ENCODE measurements around the gene TMEM238L.

TMEM238L gene

GRCh38 chr17:10775058-10775457 lies 28.8 kb downstream of the TMEM238L start:
- H3K9me3 Mint-ChIP-seq: peaks cover 6 to 9% of the 10 kb centered on the region in 2 donors
- H3K27ac Mint-ChIP-seq: no peak overlapping the region

DNA sequence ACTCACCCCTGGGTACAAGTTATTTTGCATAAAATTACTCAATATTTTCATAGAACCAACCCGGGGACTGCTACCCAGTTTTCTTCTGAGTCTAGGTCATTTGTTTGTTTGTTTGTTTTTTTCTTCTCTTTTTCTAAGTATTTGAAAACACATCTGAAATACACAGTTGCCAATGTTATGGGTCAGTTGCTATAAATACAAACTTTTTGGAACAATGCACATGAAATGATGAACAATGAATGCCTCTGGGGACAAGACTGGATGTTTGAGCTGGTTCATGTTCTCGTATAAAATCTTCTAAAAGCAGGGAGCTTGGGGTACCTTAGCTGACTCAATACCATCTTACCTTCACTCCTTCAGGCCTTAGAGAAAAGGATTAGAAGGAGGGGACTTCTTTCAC lies 30.5 kb downstream of the TMEM238L start:
- peaks cover 8 to 16% of the 10 kb centered on the region in 2 donors for H3K36me3 Mint-ChIP-seq
- no peak overlapping the region for H3K27ac Mint-ChIP-seq
- DNase-seq (no peak), ATAC-seq (replicated peaks) (no peak)
- peaks cover 6 to 9% of the 10 kb centered on the region in 2 donors for H3K9me3 Mint-ChIP-seq
- peaks cover 0 to 10% of the 10 kb centered on the region in 2 donors for H3K4me1 Mint-ChIP-seq
- peaks cover 0 to 7% of the 10 kb centered on the region in 2 donors for H3K27me3 Mint-ChIP-seq
- H3K4me3 Mint-ChIP-seq: no peak overlapping the region

More at GRCh38 chr17:10775058-10775457, 28.8 kb downstream of the TMEM238L start:
- H3K4me3 Mint-ChIP-seq: no peak overlapping the region
- peaks cover 0 to 10% of the 10 kb centered on the region in 2 donors for H3K4me1 Mint-ChIP-seq
- H3K27me3 Mint-ChIP-seq: peaks cover 0 to 7% of the 10 kb centered on the region in 2 donors
- DNase-seq (no peak), ATAC-seq (replicated peaks) (no peak)
- H3K36me3 Mint-ChIP-seq: peaks cover 8 to 16% of the 10 kb centered on the region in 2 donors

DNA sequence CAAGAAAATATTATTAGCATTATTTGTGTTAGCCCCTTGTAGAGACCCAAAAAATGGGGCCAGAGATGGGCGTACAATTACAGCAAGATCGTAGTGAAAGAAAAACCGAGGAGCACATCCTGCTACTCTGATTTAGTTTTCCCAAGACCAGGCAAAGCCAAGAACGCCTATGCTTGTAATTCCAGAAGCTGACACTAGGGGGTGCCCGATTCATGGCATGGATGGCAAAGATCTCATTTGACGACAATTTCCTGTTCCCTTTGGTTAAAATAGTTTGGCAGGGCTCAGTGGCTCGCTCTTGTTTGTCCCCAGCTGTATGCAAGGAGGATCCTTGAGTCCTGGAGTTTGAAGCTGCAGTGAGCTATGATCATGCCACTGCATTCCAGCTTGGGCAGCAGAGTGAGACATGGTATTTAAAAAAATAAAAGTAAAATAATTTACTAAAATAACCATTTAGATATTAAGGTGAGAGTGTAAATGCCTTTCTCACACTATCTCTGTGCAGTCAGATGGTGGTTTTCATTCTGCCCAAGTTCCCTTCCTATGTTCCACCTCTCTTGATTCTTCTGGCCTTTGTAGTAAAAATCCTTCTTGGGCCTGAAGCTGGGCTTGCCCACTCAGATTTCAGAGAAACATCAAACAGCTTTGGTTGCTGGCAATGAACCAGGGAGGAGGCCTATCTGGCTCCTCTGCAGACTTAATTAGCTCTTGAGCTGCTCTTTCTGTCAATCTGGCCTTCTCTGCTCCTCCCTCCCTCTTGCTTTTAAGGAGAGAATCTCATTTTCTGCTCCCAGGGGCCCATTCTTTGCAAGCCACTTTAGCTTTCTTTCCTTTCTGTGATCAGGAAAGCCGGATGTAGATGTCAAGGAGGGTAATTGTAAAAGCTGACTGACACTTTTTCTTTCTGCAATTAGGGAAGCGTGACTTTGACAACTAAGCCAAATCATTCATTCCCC lies 31.2 kb downstream of the TMEM238L start:
- H3K27ac Mint-ChIP-seq: no peak overlapping the region
- ATAC-seq (replicated peaks) (no peak), DNase-seq (no peak)
- H3K4me3 Mint-ChIP-seq: no peak overlapping the region
- H3K27me3 Mint-ChIP-seq: peaks cover 0 to 7% of the 10 kb centered on the region in 2 donors
- peaks cover 8 to 16% of the 10 kb centered on the region in 2 donors for H3K36me3 Mint-ChIP-seq
- peaks cover 0 to 5% of the 10 kb centered on the region in 2 donors for H3K4me1 Mint-ChIP-seq
- peaks cover 6 to 9% of the 10 kb centered on the region in 2 donors for H3K9me3 Mint-ChIP-seq

DNA sequence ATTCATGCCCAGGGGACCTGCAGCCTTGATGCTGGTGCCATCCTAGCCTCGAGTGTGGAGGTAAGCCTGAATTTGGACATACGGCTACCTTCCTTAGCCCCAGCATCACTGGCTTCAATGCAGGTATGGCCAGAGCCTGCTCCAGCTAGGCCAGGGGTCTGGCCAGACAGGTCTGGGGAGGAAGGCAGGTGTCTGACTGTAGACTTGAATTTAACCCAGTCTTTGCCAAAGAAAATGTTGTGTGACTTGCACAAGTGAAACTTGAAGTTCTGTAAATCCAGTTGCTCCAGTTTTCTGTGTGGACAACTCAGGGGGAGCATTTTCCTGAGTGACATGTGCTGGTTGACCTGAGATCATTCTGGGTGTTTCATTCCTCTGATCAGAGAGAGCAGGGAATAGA lies 32.8 kb downstream of the TMEM238L start:
- DNase-seq (no peak), ATAC-seq (replicated peaks) (no peak)
- H3K36me3 Mint-ChIP-seq: peaks cover 10 to 24% of the 10 kb centered on the region in 2 donors
- H3K9me3 Mint-ChIP-seq: peaks cover 6 to 9% of the 10 kb centered on the region in 2 donors
- H3K27ac Mint-ChIP-seq: no peak overlapping the region
- peaks cover 0 to under 1% of the 10 kb centered on the region in 2 donors for H3K4me1 Mint-ChIP-seq
- peaks cover 0 to 7% of the 10 kb centered on the region in 2 donors for H3K27me3 Mint-ChIP-seq
- no peak overlapping the region for H3K4me3 Mint-ChIP-seq

- Mint-ChIP-seq H3K36me3 (peaks cover 6 to 20% of the 10 kb centered on the region in 2 donors), H3K27me3 (peaks cover 0 to 7% of the 10 kb centered on the region in 2 donors), H3K4me3 (no peak overlapping the region), H3K27ac (no peak overlapping the region), H3K9me3 (peaks cover 5 to 6% of the 10 kb centered on the region in 2 donors), H3K4me1 (no peaks in the 10 kb centered on the region)
- DNase-seq (no peak), ATAC-seq (replicated peaks) (no peak)
Observed at GRCh38 chr17:10769840-10770239, 34.1 kb downstream of the TMEM238L start.

- no peak for DNase-seq
- Mint-ChIP-seq H3K4me3 (no peak overlapping the region), H3K27ac (no peak overlapping the region), H3K9me3 (peaks cover 5 to 6% of the 10 kb centered on the region in 2 donors), H3K27me3 (peaks cover 0 to 4% of the 10 kb centered on the region in 2 donors), H3K36me3 (peaks cover 4 to 16% of the 10 kb centered on the region in 2 donors), H3K4me1 (no peaks in the 10 kb centered on the region)
- ATAC-seq (replicated peaks): no peak
Observed at GRCh38 chr17:10768750-10769251, 35.1 kb downstream of the TMEM238L start.

- Mint-ChIP-seq H3K36me3 (peaks cover 4 to 16% of the 10 kb centered on the region in 2 donors), H3K4me3 (no peak overlapping the region), H3K27ac (no peak overlapping the region), H3K27me3 (peaks cover 0 to 4% of the 10 kb centered on the region in 2 donors), H3K4me1 (no peaks in the 10 kb centered on the region), H3K9me3 (peaks cover 5 to 6% of the 10 kb centered on the region in 2 donors)
- DNase-seq (no peak), ATAC-seq (replicated peaks) (no peak)
Observed at GRCh38 chr17:10767232-10767631, 36.7 kb downstream of the TMEM238L start.

- H3K27ac Mint-ChIP-seq: no peak overlapping the region
Observed at GRCh38 chr17:10762037-10762436, 41.9 kb downstream of the TMEM238L start.

DNA sequence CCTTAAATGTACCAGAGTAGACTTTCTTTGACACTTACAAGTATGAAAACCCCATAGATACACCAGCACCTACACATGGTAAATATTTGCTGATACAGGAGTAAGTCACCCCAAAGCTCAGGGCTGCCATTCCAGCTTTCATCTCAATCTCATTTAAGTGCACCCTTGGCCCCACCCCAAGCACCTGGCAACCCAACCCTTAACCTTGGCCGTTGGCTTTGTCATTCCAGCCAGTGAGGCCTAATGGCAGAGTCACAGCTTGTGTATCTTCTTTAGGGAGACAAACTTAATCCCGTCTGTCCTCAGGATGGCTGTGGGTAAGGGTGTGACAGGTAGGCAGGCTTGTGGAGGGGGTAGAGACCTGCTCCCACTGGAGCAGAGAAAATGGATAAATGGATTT lies 42.6 kb downstream of the TMEM238L start:
- Mint-ChIP-seq H3K27me3 (no peaks in the 10 kb centered on the region), H3K27ac (no peak overlapping the region)

More at GRCh38 chr17:10762037-10762436, 41.9 kb downstream of the TMEM238L start:
- H3K4me3 Mint-ChIP-seq: no peak overlapping the region
- H3K9me3 Mint-ChIP-seq: peaks cover 0 to 1% of the 10 kb centered on the region in 2 donors
- ATAC-seq (replicated peaks) (no peak), DNase-seq (no peak)
- peaks cover 0 to 3% of the 10 kb centered on the region in 2 donors for H3K4me1 Mint-ChIP-seq
- H3K36me3 Mint-ChIP-seq: peaks cover 2 to 10% of the 10 kb centered on the region in 2 donors
- H3K27me3 Mint-ChIP-seq: no peaks in the 10 kb centered on the region

DNA sequence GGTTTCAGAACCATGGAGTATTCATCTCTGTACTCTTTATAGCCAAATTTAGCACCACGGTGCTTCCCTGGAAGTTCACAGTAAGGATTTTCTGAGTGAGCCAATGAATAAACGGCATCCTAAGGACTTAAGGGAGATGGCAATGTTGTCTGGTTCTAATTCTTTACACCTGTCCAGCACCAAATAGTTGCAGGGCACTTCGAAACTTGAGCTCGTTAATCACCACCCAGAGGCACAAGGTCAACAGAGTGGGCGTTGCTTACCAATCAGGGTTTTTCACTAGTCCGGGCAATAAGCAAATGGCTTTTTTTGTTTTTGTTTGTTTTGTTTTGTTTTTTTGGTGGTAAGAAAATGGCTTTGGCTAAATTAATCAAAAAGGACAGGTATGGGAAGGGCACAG lies 45.8 kb downstream of the TMEM238L start:
- H3K27ac Mint-ChIP-seq: no peak overlapping the region

More for the DNA sequence above, 42.6 kb downstream of the TMEM238L start:
- peaks cover 0 to 1% of the 10 kb centered on the region in 2 donors for H3K9me3 Mint-ChIP-seq
- no peak for DNase-seq
- H3K36me3 Mint-ChIP-seq: peaks cover 0 to 3% of the 10 kb centered on the region in 2 donors
- no peak for ATAC-seq (replicated peaks)
- peaks cover 0 to 3% of the 10 kb centered on the region in 2 donors for H3K4me1 Mint-ChIP-seq
- no peak overlapping the region for H3K4me3 Mint-ChIP-seq

DNA sequence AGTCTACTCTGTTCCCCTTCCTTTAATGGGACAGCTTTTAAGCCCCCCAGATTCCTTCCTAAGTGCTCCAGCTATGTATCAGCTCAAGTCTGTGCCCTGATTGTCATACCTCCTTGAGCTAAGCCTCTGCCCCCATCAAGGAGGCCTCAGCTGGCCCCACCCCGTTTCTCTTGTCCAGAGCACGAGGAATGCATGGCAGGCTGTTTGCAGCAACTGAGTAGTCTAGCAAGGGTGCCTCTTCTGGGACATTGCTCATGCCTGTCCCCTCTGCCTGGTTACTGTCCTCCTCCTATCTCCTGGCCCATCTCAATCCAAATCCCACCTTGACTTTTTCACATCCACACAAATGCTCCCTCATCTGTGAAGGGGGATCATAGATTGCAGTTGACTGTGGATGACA lies 46.3 kb downstream of the TMEM238L start:
- no peaks in the 10 kb centered on the region for H3K36me3 Mint-ChIP-seq
- H3K9me3 Mint-ChIP-seq: no peaks in the 10 kb centered on the region
- H3K4me1 Mint-ChIP-seq: peaks cover 0 to 3% of the 10 kb centered on the region in 2 donors
- no peaks in the 10 kb centered on the region for H3K27me3 Mint-ChIP-seq
- DNase-seq (no peak), ATAC-seq (replicated peaks) (no peak)
- H3K27ac Mint-ChIP-seq: no peak overlapping the region
- no peak overlapping the region for H3K4me3 Mint-ChIP-seq

More for the DNA sequence above, 45.8 kb downstream of the TMEM238L start:
- DNase-seq (no peak), ATAC-seq (replicated peaks) (no peak)
- Mint-ChIP-seq H3K4me3 (no peak overlapping the region), H3K36me3 (no peaks in the 10 kb centered on the region), H3K9me3 (no peaks in the 10 kb centered on the region), H3K4me1 (peaks cover 0 to 3% of the 10 kb centered on the region in 2 donors), H3K27me3 (no peaks in the 10 kb centered on the region)

- Mint-ChIP-seq H3K27ac (no peak overlapping the region), H3K4me3 (no peak overlapping the region)
- no peak for ATAC-seq (replicated peaks)
Observed at GRCh38 chr17:10757067-10757466, 46.8 kb downstream of the TMEM238L start.

GRCh38 chr17:10756619-10757018 lies 47.3 kb downstream of the TMEM238L start:
- Mint-ChIP-seq H3K36me3 (no peaks in the 10 kb centered on the region), H3K27me3 (no peaks in the 10 kb centered on the region), H3K27ac (no peak overlapping the region), H3K9me3 (no peaks in the 10 kb centered on the region), H3K4me3 (no peak overlapping the region), H3K4me1 (peaks cover 0 to 3% of the 10 kb centered on the region in 2 donors)
- DNase-seq: no peak
- no peak for ATAC-seq (replicated peaks)

More at GRCh38 chr17:10757067-10757466, 46.8 kb downstream of the TMEM238L start:
- H3K9me3 Mint-ChIP-seq: no peaks in the 10 kb centered on the region
- no peaks in the 10 kb centered on the region for H3K27me3 Mint-ChIP-seq
- peaks cover 0 to 3% of the 10 kb centered on the region in 2 donors for H3K4me1 Mint-ChIP-seq
- no peak for DNase-seq
- H3K36me3 Mint-ChIP-seq: no peaks in the 10 kb centered on the region

GRCh38 chr17:10756185-10756584 lies 47.7 kb downstream of the TMEM238L start:
- H3K4me3 Mint-ChIP-seq: no peak overlapping the region
- no peaks in the 10 kb centered on the region for H3K36me3 Mint-ChIP-seq
- no peak overlapping the region for H3K27ac Mint-ChIP-seq
- H3K9me3 Mint-ChIP-seq: no peaks in the 10 kb centered on the region
- no peaks in the 10 kb centered on the region for H3K27me3 Mint-ChIP-seq
- peaks cover 0 to 3% of the 10 kb centered on the region in 2 donors for H3K4me1 Mint-ChIP-seq
- DNase-seq: no peak
- ATAC-seq (replicated peaks): no peak

Data from stimulated activated naive B cell treated with anti-CD40 and anti-IgM and Interleukin-4, amounts not matched to agents 10 μg/mL and 1 μg/mL and 100 μg/mL, for 72 hours (primary cell).